Esophagus muscularis mucosa (tissue), 3 donors: ENCODE measurements around the gene PACRG.

Source experiments
- CTCF ChIP-seq, 3 experiments: fragments of 200-600 bp in 2 of 3; fragments of 450-650 bp in 1 of 3; sonication (generic) in 2 of 3; IDR thresholded peaks; one replicate each; pipeline ENCODE4 v1.5.1; 2017 to 2019; ENCODE audit warnings: antibody characterized with exemption in 3 of 3, mild to moderate bottlenecking in 2 of 3, moderate library complexity in 1 of 3
- POLR2A ChIP-seq: fragments of 450-650 bp; IDR thresholded peaks from one replicate; pipeline ENCODE4 v1.6.1; 2017; ENCODE audit warnings: antibody characterized with exemption, moderate library complexity, mild to moderate bottlenecking, low read depth

GRCh38 chr6:162710936-162711335 lies 16.8 kb upstream of the PACRG start:
- TF ChIP-seq CTCF (IDR thresholded peaks at IDR 0.05), result no peak
- no peak for TF ChIP-seq POLR2A
